Measurements from ENCODE around the gene MRO.
A peak's percentile ranks its signal among the peaks of the same experiment; 100 is the strongest.
"Not testable (repeated sequence)": the region's sequence is repeated elsewhere in the genome, so short reads cannot be mapped to it uniquely, and the experiment has no call there.

MRO gene

GRCh38 chr18:50833496-50833895, 13.7 kb upstream of the MRO start:
- DNase-seq: not testable (repeated sequence)

GRCh38 chr18:50832754-50833153, 12.9 kb upstream of the MRO start:
- no peak for DNase-seq

DNA sequence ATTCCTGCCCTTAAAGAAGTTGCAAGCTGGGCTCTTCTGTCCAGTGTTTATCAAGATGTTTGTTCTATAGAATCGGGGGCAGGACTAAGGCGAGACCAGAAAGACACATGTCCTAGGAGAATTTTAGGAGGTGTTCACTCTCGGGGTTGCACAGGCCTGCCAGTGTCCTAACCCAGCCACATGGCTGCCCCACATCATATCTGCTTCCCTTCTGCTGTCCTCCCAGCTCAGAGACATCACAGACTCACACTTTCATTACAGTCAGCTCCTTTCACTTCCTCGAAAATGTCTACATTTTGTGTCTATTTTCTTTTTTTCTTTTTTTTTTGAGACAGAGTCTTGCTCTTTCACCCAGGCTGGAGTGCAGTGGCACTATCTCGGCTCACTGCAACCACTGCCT, 10.7 kb upstream of the MRO start:
- DNase-seq: no peak

DNA sequence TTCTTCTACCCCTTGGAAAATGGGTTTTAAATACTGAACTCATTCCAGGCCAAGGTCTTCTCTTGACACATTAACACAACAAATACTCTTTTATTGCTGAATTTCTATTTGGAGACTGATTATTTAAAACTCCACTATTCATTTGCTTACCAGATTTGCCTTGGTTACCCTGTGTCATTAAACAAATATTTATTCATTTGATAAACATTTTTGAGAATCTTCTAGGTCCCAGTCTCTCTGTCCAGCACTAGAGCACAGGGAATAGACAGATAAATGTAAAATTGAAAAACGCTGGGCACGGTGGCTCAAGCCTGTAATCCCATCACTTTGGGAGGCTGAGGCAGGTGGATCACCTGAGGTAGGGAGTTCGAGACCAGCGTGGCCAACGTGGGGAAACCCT, 9.8 kb upstream of the MRO start:
- DNase-seq: no peak

DNA sequence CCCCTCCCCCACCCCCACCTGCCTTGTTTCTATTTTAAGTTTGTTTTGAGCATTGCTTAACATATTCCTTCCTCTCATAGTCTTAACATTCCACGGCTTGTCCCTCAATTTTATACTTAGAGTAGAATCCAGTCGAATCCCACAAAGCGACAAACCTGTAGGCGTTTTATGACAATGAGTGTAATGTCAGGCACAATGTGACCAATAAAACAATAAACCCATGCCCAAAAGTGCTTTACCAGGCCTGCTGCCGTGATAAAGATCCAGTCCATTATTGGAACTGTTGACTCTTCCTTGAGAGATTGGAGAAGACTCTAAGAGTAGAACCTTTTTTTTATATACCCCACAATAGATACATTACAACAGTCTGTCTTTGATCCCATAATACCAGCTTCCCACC, 6.2 kb upstream of the MRO start:
- DNase-seq: no peak

DNA sequence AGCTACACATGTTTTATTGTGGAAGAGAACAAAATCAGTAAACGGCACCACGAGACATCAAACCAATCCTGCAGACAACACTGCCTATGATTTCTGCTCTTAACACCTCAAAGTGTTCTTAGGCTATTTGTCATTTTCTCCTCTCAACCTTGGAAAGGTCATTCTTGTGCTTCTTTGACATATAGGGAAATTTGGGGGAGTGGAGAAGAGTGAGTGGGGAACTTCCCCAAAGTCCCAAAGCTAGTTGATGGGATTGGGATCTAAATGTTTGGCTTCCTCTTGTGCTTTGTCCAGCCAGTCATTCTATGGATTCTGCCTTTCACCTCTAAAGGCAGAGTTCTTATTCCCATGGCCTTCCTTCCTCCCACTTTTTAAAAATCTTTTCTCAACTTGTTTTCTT, 5.8 kb upstream of the MRO start:
- no peak for DNase-seq

- no peak for DNase-seq
Observed at GRCh38 chr18:50822756-50823155, 2.9 kb upstream of the MRO start.

- DNase-seq: no peak
Observed at GRCh38 chr18:50820901-50821520, 1.2 kb upstream of the MRO start.

DNA sequence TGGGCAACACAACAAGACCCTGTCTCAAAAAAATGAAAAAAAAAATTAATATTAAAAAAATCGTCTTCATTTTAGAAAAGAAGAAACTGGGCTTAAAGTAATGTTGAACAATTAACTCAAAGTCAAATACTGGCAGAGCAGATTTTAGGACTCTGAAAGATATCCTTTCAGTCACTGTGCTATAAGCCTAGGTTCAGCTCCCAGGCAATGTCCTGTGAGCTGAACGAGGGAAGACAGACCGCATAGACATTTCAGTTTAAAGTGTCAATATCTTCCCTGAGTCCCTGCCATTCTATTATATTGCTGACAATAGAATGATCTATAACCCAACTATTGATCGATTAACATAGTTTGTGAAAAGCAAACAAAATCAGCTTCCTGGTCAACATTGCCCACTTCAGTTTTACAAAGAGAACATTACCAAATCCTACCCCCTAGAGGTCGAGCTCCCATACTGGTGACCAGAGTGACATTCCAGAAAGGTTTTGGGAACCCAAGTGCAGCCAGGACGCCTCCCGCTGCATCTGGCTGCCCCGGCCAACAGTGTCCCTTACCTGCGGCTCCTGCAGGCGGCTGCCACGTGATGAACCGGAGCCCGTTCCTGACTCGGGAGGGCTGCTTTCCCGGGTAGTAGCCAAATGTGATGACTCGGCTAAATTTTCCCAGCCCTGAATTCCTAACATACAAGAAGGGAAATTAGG, 639 bp downstream of the MRO start:
- DNase-seq: no peak

GRCh38 chr18:50816419-50817166, 3.2 kb downstream of the MRO start:
- DNase-seq: no peak

GRCh38 chr18:50814395-50814794, 5.4 kb downstream of the MRO start:
- DNase-seq: no peak

GRCh38 chr18:50813353-50813752, 6.5 kb downstream of the MRO start:
- no peak for DNase-seq

GRCh38 chr18:50812834-50813233, 7.0 kb downstream of the MRO start:
- DNase-seq: no peak

- no peak for DNase-seq
Observed at GRCh38 chr18:50807176-50807575, 12.6 kb downstream of the MRO start.

- DNase-seq: peak; percentile 63
Observed at GRCh38 chr18:50806208-50806616, 13.6 kb downstream of the MRO start.

GRCh38 chr18:50805732-50806131, 14.1 kb downstream of the MRO start:
- DNase-seq: peak; percentile 30

DNA sequence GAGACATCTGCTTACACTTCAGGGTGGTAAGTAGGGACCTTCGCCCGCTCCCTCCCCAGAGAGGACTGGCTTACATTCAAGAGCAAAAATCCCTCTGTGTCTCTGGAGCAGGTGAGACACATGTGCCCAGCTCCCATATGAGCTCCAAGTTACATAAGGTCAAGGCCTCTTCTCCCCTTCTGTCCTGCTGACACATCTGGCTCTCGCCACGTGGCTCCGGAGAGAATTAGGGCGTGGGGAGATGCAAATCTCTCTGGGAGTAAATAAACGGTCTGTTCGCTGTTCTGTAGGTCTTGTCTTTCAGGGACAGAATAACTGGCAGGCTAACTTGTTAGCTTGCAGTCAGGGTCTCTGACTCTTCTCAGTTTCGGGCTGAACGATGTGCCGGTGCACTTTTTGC, 16.2 kb downstream of the MRO start:
- no peak for DNase-seq

GRCh38 chr18:50802141-50802540, 17.7 kb downstream of the MRO start:
- no peak for DNase-seq

DNA sequence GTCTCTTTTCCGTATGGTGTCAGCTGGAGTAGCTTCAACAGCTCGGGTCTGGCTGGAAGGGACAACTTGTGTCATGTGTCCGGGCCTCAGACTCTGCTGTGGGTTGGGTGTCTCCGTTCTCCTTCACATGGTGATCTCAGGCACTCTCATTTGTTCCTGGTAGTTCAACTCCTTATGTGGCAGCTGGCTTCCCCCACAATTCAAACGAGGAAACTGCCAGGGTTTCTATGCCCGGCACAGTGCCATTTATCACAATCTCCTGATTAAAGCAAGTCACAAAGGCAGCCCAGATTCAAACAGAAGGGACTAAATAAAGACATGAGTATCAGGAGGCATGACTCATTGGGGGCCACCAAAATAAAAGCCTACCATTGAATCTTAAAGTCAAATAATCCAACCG, 22.7 kb downstream of the MRO start:
- DNase-seq: no peak

- no peak for DNase-seq
Observed at GRCh38 chr18:50796495-50796894, 23.3 kb downstream of the MRO start.

GRCh38 chr18:50793641-50794565, 25.9 kb downstream of the MRO start:
- no peak for DNase-seq

- no peak for DNase-seq
Observed at GRCh38 chr18:50792885-50793284, 26.9 kb downstream of the MRO start.

Measured in CD4-positive, alpha-beta T cell treated with Interleukin-15 for 1 hour (primary cell).